Testis (tissue), 3 donors: ENCODE measurements around the gene TFG. TPM values are rescaled to one million over a fixed set of nuclear protein-coding genes. Genes with fewer than 3 reads are reported as not detected.

Experiments
- DNase-seq: peaks from one replicate; pipeline ENCODE4 v3.0.0-alpha.2; 2019
- H3K27ac ChIP-seq, 2 donors: fragments of 200-600 bp; sonication (generic); one replicate each; pipeline ENCODE4 v1.5.1; 2019
- H3K27me3 ChIP-seq: fragments of 200-600 bp; sonication (generic); one replicate; pipeline ENCODE4 v1.5.1; 2019
- H3K36me3 ChIP-seq: fragments of 200-600 bp; sonication (generic); one replicate; pipeline ENCODE4 v1.5.1; 2017; ENCODE audit warnings: low read depth; ENCODE audit errors: missing control alignments
- H3K4me1 ChIP-seq: fragments of 200-600 bp; sonication (generic); one replicate; pipeline ENCODE4 v1.5.1; 2019
- H3K4me3 ChIP-seq, 2 donors: fragments of 200-600 bp; sonication (generic); one replicate each; pipeline ENCODE4 v1.5.1; 2017 to 2019
- H3K9me3 ChIP-seq: fragments of 200-600 bp; sonication (generic); one replicate; pipeline ENCODE4 v1.5.1; 2017
- POLR2A ChIP-seq: fragments of 450-650 bp; IDR thresholded peaks from one replicate; pipeline ENCODE4 v1.6.1; 2017; ENCODE audit warnings: antibody characterized with exemption, mild to moderate bottlenecking, moderate library complexity
- WGBS, 2 donors: methylation state at CpG; one replicate each; pipeline ENCODE4 v1.1.5; 2018; 5-methylcytosine and 5-hydroxymethylcytosine counted together
- intact Hi-C: fragments of 100-400 bp; cut with DNase I; formaldehyde crosslinking; loops from one replicate; pipeline ENCODE4 v1.15.1; 2023; ENCODE audit warnings: low total_unique reads
- polyA plus RNA-seq: library from polyadenylated mRNA; stranded (reverse); fragments of 350-450 nt; fragmentation: Illumina TruSeq; extraction: RNeasy Lipid Tissue Mini Kit (QIAGEN cat#74804); gene quantifications from one replicate; pipeline ENCODE4 v1.2.3, GENCODE V29; 2014; ENCODE audit warnings: low read depth, low replicate concordance; ENCODE audit not compliant: insufficient read depth
- total RNA-seq, 2 donors: library from RNA; depleted of rRNA; stranded (reverse); fragments of >200 nt; gene quantifications; one replicate each; pipeline ENCODE4 v1.2.3, GENCODE V29; 2016
- TF ChIP-seq, protein P1 (sequence below), 3 experiments: fragments of 450-650 bp in 2 of 3; fragments of 200-600 bp in 1 of 3; sonication (generic) in 1 of 3; IDR thresholded peaks; one replicate each; pipeline ENCODE4 v1.5.1; 2016 to 2019; ENCODE audit warnings: antibody characterized with exemption in 3 of 3, mild to moderate bottlenecking in 2 of 3, moderate library complexity in 1 of 3

TFG gene
- total and polyA plus RNA-seq, 3 donors from 2014 or later, result 107 to 116 (median 107) TPM

DNA sequence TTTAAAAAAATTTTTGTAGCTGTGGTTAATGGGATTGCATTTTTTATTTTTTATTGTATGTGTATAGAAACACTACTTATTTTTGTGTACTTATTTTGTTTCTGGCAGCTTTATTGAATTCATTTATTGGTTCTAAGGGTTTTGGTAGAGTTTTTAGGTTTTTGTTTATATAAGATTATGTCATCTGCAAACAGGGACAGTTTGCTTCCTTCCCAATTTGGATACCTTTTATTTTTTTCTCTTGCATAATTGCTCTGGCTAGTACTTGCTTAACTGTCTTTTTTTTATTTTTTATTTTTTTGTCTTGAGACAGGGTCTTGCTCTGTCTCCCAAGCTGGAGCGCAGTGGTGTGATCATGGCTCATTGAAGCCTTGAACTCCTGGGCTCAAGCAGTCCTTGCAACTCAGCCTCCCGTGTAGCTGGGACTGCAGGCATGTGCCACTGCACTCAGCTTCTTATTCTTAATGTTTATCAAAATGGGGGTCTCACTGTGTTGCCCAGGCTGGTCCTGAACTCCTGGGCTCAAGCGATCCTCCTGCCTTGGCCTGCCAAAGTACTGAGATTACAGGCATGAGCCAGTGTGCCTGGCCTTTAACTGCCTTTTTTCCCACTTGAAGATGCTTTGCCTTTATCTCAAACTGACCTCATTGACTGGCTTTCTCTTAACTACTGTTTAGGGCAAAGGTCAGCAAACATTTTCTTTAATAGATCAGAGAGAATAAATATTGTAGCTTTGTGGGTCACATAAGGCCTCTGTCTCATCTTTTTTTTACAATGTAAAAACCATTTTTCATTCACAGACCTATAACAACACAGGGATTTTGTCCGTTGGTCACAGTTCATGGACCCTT lies 8.6 kb downstream of the TFG start:
- TF ChIP-seq, protein P1, sequence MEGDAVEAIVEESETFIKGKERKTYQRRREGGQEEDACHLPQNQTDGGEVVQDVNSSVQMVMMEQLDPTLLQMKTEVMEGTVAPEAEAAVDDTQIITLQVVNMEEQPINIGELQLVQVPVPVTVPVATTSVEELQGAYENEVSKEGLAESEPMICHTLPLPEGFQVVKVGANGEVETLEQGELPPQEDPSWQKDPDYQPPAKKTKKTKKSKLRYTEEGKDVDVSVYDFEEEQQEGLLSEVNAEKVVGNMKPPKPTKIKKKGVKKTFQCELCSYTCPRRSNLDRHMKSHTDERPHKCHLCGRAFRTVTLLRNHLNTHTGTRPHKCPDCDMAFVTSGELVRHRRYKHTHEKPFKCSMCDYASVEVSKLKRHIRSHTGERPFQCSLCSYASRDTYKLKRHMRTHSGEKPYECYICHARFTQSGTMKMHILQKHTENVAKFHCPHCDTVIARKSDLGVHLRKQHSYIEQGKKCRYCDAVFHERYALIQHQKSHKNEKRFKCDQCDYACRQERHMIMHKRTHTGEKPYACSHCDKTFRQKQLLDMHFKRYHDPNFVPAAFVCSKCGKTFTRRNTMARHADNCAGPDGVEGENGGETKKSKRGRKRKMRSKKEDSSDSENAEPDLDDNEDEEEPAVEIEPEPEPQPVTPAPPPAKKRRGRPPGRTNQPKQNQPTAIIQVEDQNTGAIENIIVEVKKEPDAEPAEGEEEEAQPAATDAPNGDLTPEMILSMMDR (IDR thresholded peaks at IDR 0.05), result no peak
- no peak overlapping the region for H3K4me3 ChIP-seq
- DNase-seq, result no peak
- no peaks in the 10 kb centered on the region for H3K4me1 ChIP-seq
- H3K36me3 ChIP-seq, result no peaks in the 10 kb centered on the region
- H3K9me3 ChIP-seq, result no peaks in the 10 kb centered on the region
- H3K27me3 ChIP-seq, result no peaks in the 10 kb centered on the region
- intact Hi-C loops, result no loop called here
- WGBS, 2 donors, result 82 to 85% methylated on average over 4 of the region's 4 CpGs
- H3K27ac ChIP-seq, result no peak overlapping the region

DNA sequence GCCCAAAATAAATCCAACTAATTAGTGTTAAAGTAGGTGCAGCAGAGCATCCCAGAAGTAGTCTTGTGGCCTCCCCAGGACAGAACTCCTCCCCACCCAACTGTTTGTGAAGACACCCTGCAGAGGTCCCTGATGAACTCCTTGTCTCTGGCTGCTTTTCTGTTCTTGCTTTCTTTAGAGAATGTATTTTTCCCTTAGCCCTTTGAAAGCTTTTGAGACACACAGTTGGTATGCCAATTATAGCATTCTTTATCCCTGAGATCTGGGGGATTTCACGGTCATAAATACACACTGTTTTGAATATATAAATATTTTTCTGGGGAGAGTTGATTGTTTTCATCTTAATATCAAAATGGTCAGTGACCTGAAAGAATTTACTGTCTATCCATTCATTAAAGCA lies 9.8 kb downstream of the TFG start:
- Histone ChIP-seq H3K27me3 (no peaks in the 10 kb centered on the region), H3K4me3 (no peak overlapping the region), H3K9me3 (no peaks in the 10 kb centered on the region), H3K27ac (no peak overlapping the region), H3K36me3 (no peaks in the 10 kb centered on the region), H3K4me1 (no peaks in the 10 kb centered on the region)
- TF ChIP-seq POLR2A, result no peak
- TF ChIP-seq, protein P1 (IDR thresholded peaks at IDR 0.05), result no peak
- no peak for DNase-seq
- intact Hi-C loops, result no loop called here
- WGBS, 2 donors, result 47 to 62% methylated on average over 1 of the region's 1 CpG

DNA sequence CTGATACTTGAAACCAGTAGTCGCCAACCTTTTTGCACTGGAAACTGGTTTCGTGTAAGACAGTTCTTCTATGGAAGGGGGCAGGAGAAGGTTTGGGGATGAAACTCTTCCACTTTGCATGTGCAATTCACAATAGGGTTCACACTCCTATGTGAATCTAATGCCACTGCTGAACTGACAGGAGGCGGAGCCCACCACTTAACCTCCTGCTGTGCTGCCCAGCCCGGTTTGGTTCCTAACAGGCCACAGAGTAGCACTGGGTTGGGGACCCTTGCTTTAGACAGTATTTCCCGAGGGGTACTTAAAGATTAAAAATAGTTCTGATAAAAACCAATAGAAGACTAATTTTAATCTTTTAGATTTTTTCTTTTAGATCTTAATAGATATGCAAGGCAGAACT lies 11.1 kb downstream of the TFG start:
- H3K36me3 ChIP-seq, result no peaks in the 10 kb centered on the region
- no peak overlapping the region for H3K4me3 ChIP-seq
- TF ChIP-seq, protein P1 (IDR thresholded peaks at IDR 0.05), result no peak
- TF ChIP-seq POLR2A, result no peak
- DNase-seq, result no peak
- WGBS, 2 donors, result 74 to 75% methylated on average over 5 of the region's 5 CpGs
- no peaks in the 10 kb centered on the region for H3K27me3 ChIP-seq
- H3K27ac ChIP-seq, result no peak overlapping the region
- intact Hi-C loops, result no loop called here
- no peaks in the 10 kb centered on the region for H3K9me3 ChIP-seq
- H3K4me1 ChIP-seq, result no peaks in the 10 kb centered on the region

DNA sequence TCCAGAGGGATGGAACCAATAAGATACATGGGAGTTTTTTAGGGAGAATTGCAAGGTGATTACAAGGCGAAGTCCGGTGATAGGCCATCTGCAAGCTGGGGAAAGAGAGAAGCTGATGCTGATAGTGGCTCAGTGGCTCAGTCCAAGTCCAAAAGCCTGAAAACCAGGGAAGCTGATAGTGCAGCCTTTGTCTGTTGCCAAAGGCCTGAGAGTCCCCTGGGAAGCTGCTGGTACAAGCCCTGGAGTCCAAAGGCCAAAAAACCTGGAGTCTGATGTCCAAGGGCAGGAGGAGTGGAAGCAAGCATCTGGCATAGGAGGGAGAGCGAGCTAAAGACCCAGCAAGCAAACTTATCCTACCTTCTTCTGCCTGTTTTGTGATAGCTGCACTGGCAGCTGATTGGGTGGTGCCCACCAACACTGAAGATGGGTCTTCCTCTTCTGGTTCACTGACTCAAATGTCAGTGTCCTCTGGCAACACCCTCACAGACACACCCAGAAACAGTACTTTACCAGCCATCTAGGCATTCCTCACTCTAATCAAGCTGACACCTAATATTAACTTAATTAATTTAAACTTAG lies 16.7 kb downstream of the TFG start:
- Histone ChIP-seq H3K4me3 (no peak overlapping the region), H3K36me3 (no peaks in the 10 kb centered on the region), H3K4me1 (no peaks in the 10 kb centered on the region), H3K27ac (no peak overlapping the region), H3K9me3 (no peaks in the 10 kb centered on the region), H3K27me3 (no peaks in the 10 kb centered on the region)
- TF ChIP-seq, protein P1 (IDR thresholded peaks at IDR 0.05), result no peak
- TF ChIP-seq POLR2A, result no peak
- WGBS, 2 donors, result 90 to 92% methylated on average over 3 of the region's 3 CpGs
- no peak for DNase-seq
- intact Hi-C loops, result no loop called here
